WTC11 (cell line): Measurements from ENCODE around the gene CEP135. TPM values are rescaled to one million over a fixed set of nuclear protein-coding genes. Genes with fewer than 3 reads are reported as not detected.

ENCODE experiments used
- CBFB ChIP-seq: sonication (generic); formaldehyde crosslinking; IDR thresholded peaks from 2 replicates; pipeline ENCODE4 v1.8.1; 2022; ENCODE audit warnings: mild to moderate bottlenecking, low read depth, missing genetic modification reagents
- CREB1 ChIP-seq: sonication (generic); formaldehyde crosslinking; IDR thresholded peaks from 2 replicates; pipeline ENCODE4 v1.8.0; 2023; ENCODE audit warnings: mild to moderate bottlenecking, missing genetic modification reagents
- CREM ChIP-seq: sonication (generic); formaldehyde crosslinking; IDR thresholded peaks from 2 replicates; pipeline ENCODE4 v1.8.1; 2022; ENCODE audit warnings: mild to moderate bottlenecking, missing genetic modification reagents, moderate library complexity
- FOXP1 ChIP-seq: sonication (generic); formaldehyde crosslinking; IDR thresholded peaks from 2 replicates; pipeline ENCODE4 v1.8.0; 2022; ENCODE audit warnings: missing genetic modification reagents, mild to moderate bottlenecking, moderate library complexity, borderline replicate concordance
- HMGA2 ChIP-seq: fragments of 250-450 bp; sonication (Bioruptor Pico); IDR thresholded peaks from 2 replicates; pipeline ENCODE4 v1.4.0; 2021; ENCODE audit warnings: mild to moderate bottlenecking, moderate library complexity
- IRF2 ChIP-seq: sonication (generic); formaldehyde crosslinking; IDR thresholded peaks from 2 replicates; pipeline ENCODE4 v1.8.0; 2022; ENCODE audit warnings: low read depth, missing genetic modification reagents, borderline replicate concordance
- JUN ChIP-seq: sonication (generic); formaldehyde crosslinking; IDR thresholded peaks from 2 replicates; pipeline ENCODE4 v1.8.0; 2023; ENCODE audit warnings: mild to moderate bottlenecking, missing genetic modification reagents
- NFATC4 ChIP-seq: fragments of 250-450 bp; sonication (Bioruptor Pico); IDR thresholded peaks from 2 replicates; pipeline ENCODE4 v1.9.0; 2021; ENCODE audit warnings: mild to moderate bottlenecking
- PRRX2 ChIP-seq: fragments of 250-450 bp; sonication (Bioruptor Pico); IDR thresholded peaks from 2 replicates; pipeline ENCODE4 v1.8.0; 2021; ENCODE audit warnings: mild to moderate bottlenecking
- RORB ChIP-seq: fragments of 250-450 bp; sonication (Bioruptor Pico); IDR thresholded peaks from 2 replicates; pipeline ENCODE4 v1.9.0; 2021; ENCODE audit warnings: mild to moderate bottlenecking
- SMAD4 ChIP-seq: sonication (generic); formaldehyde crosslinking; IDR thresholded peaks from 2 replicates; pipeline ENCODE4 v1.8.0; 2022; ENCODE audit warnings: mild to moderate bottlenecking, missing genetic modification reagents
- TCF7 ChIP-seq: sonication (generic); formaldehyde crosslinking; IDR thresholded peaks from 2 replicates; pipeline ENCODE4 v1.8.0; 2022; ENCODE audit warnings: mild to moderate bottlenecking, low read depth, missing genetic modification reagents, moderate library complexity
- TEAD4 ChIP-seq: sonication (generic); formaldehyde crosslinking; IDR thresholded peaks from 2 replicates; pipeline ENCODE4 v1.8.0; 2022; ENCODE audit warnings: mild to moderate bottlenecking, missing genetic modification reagents
- ZNF219 ChIP-seq: sonication (generic); formaldehyde crosslinking; IDR thresholded peaks from 2 replicates; pipeline ENCODE4 v1.8.0; 2023; ENCODE audit warnings: missing genetic modification reagents, mild to moderate bottlenecking, borderline replicate concordance
- ZNF232 ChIP-seq: sonication (generic); formaldehyde crosslinking; IDR thresholded peaks from 2 replicates; pipeline ENCODE4 v1.8.0; 2022; ENCODE audit warnings: mild to moderate bottlenecking, missing genetic modification reagents
- ZNF396 ChIP-seq: fragments of 250-450 bp; sonication (Bioruptor Pico); IDR thresholded peaks from 2 replicates; pipeline ENCODE4 v1.8.0; 2021; ENCODE audit warnings: mild to moderate bottlenecking, moderate library complexity, borderline replicate concordance
- total RNA-seq: library from RNA; stranded (reverse); gene quantifications from 3 replicates; pipeline ENCODE4 v1.2.3, GENCODE V29; 2021
- TF ChIP-seq, protein P1 (sequence below): fragments of 250-450 bp; sonication (Bioruptor Pico); IDR thresholded peaks from 2 replicates; pipeline ENCODE4 v1.9.0; 2021; ENCODE audit warnings: mild to moderate bottlenecking
- TF ChIP-seq, protein P2 (sequence below): sonication (generic); formaldehyde crosslinking; IDR thresholded peaks from 2 replicates; pipeline ENCODE4 v1.8.1; 2022; ENCODE audit warnings: mild to moderate bottlenecking, missing genetic modification reagents, moderate library complexity, borderline replicate concordance
- TF ChIP-seq, protein P3 (sequence below): sonication (generic); formaldehyde crosslinking; conservative IDR thresholded peaks from 2 replicates; pipeline ENCODE4 v1.8.1; 2022; ENCODE audit warnings: mild to moderate bottlenecking, missing genetic modification reagents
- TF ChIP-seq, protein P4 (sequence below): fragments of 250-450 bp; sonication (Bioruptor Pico); IDR thresholded peaks from 2 replicates; pipeline ENCODE4 v2.1.2; 2022; ENCODE audit warnings: mild to moderate bottlenecking, moderate library complexity
- TF ChIP-seq, protein P5 (sequence below): sonication (generic); formaldehyde crosslinking; conservative IDR thresholded peaks from 2 replicates; pipeline ENCODE4 v1.8.1; 2023; ENCODE audit warnings: mild to moderate bottlenecking, low read depth, missing genetic modification reagents, moderate library complexity
- TF ChIP-seq, protein P6 (sequence below): fragments of 250-450 bp; sonication (Bioruptor Pico); conservative IDR thresholded peaks from 2 replicates; pipeline ENCODE4 v1.9.0; 2021; ENCODE audit warnings: mild to moderate bottlenecking
- TF ChIP-seq, protein P7 (sequence below): fragments of 250-450 bp; sonication (Bioruptor Pico); IDR thresholded peaks from 2 replicates; pipeline ENCODE4 v1.9.0; 2021; ENCODE audit warnings: mild to moderate bottlenecking
- TF ChIP-seq, protein P8 (sequence below): sonication (generic); formaldehyde crosslinking; IDR thresholded peaks from 2 replicates; pipeline ENCODE4 v1.8.0; 2023; ENCODE audit warnings: mild to moderate bottlenecking, missing genetic modification reagents

The CEP135 gene
- total RNA-seq, 1 experiment from 2014 or later, result 13.6 TPM

DNA sequence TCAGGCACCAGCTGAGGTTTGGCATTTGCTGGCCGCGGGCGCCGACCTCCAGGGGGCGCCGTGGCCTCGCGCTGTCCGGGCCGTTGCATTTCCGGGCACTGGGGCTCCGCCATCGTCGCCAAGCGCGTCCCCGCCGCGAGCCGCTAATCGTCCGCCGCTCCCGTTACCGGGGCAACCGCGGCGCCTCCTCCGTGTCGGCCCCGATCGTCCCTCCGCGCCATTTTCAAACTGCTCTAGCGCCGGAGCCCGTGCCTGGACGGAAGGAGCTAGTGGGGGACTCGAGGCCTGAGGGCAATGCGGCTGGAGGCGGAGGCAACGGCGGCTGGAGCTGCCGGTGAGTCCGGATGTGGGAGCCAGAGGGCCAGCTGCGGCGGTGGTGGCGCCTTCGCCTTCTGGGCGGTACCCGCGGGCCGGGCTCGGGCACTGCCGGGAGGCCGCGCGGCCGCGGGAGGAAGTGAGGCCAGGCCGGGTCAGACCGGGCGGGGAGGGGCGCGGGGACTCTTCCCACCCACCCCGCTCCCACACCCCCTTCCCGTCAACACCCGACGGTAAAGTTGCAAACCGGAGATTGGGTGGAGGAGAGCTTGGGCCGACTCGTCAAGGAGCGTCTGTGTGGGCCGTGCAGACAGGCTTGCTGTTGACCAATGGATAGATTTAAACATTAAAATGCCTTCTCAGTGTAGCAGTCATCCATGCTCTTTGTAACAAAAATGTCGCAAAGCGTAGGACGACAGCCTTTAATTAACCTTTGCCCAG lies at the start of gene CEP135 (continued):
- TF ChIP-seq, protein P1, sequence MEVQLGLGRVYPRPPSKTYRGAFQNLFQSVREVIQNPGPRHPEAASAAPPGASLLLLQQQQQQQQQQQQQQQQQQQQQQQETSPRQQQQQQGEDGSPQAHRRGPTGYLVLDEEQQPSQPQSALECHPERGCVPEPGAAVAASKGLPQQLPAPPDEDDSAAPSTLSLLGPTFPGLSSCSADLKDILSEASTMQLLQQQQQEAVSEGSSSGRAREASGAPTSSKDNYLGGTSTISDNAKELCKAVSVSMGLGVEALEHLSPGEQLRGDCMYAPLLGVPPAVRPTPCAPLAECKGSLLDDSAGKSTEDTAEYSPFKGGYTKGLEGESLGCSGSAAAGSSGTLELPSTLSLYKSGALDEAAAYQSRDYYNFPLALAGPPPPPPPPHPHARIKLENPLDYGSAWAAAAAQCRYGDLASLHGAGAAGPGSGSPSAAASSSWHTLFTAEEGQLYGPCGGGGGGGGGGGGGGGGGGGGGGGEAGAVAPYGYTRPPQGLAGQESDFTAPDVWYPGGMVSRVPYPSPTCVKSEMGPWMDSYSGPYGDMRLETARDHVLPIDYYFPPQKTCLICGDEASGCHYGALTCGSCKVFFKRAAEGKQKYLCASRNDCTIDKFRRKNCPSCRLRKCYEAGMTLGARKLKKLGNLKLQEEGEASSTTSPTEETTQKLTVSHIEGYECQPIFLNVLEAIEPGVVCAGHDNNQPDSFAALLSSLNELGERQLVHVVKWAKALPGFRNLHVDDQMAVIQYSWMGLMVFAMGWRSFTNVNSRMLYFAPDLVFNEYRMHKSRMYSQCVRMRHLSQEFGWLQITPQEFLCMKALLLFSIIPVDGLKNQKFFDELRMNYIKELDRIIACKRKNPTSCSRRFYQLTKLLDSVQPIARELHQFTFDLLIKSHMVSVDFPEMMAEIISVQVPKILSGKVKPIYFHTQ (CRISPR knock-in tag), result no peak
- TF ChIP-seq, protein P2, sequence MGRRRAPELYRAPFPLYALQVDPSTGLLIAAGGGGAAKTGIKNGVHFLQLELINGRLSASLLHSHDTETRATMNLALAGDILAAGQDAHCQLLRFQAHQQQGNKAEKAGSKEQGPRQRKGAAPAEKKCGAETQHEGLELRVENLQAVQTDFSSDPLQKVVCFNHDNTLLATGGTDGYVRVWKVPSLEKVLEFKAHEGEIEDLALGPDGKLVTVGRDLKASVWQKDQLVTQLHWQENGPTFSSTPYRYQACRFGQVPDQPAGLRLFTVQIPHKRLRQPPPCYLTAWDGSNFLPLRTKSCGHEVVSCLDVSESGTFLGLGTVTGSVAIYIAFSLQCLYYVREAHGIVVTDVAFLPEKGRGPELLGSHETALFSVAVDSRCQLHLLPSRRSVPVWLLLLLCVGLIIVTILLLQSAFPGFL, result no peak
- TF ChIP-seq ZNF219 (CRISPR knock-in tag) (peak; percentile 3; the same call in 1 of the 2 replicates), CBFB (peak; percentile 75; the same call in 1 of the 2 replicates), CREB1 (CRISPR knock-in tag) (0 out of 2 replicates have a peak, but pooled peaks have one; percentile 57), CREM (peak; percentile 67; the same call in 1 of the 2 replicates), ZNF232 (CRISPR knock-in tag) (no peak), JUN (0 out of 2 replicates have a peak, but pooled peaks have one; percentile 35), FOXP1 (peak; percentile 96), ZNF396 (CRISPR knock-in tag) (no peak), SMAD4 (CRISPR knock-in tag) (no peak), NFATC4 (CRISPR knock-in tag) (no peak), HMGA2 (CRISPR knock-in tag) (no peak), TEAD4 (no peak), TCF7 (CRISPR knock-in tag) (no peak), RORB (no peak), IRF2 (no peak), PRRX2 (CRISPR knock-in tag) (no peak)
- TF ChIP-seq, protein P3, sequence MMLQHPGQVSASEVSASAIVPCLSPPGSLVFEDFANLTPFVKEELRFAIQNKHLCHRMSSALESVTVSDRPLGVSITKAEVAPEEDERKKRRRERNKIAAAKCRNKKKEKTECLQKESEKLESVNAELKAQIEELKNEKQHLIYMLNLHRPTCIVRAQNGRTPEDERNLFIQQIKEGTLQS (CRISPR knock-in tag), result no peak
- TF ChIP-seq, protein P4, sequence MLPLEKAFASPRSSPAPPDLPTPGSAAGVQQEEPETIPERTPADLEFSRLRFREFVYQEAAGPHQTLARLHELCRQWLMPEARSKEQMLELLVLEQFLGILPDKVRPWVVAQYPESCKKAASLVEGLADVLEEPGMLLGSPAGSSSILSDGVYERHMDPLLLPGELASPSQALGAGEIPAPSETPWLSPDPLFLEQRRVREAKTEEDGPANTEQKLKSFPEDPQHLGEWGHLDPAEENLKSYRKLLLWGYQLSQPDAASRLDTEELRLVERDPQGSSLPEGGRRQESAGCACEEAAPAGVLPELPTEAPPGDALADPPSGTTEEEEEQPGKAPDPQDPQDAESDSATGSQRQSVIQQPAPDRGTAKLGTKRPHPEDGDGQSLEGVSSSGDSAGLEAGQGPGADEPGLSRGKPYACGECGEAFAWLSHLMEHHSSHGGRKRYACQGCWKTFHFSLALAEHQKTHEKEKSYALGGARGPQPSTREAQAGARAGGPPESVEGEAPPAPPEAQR, result no peak
- TF ChIP-seq, protein P5, sequence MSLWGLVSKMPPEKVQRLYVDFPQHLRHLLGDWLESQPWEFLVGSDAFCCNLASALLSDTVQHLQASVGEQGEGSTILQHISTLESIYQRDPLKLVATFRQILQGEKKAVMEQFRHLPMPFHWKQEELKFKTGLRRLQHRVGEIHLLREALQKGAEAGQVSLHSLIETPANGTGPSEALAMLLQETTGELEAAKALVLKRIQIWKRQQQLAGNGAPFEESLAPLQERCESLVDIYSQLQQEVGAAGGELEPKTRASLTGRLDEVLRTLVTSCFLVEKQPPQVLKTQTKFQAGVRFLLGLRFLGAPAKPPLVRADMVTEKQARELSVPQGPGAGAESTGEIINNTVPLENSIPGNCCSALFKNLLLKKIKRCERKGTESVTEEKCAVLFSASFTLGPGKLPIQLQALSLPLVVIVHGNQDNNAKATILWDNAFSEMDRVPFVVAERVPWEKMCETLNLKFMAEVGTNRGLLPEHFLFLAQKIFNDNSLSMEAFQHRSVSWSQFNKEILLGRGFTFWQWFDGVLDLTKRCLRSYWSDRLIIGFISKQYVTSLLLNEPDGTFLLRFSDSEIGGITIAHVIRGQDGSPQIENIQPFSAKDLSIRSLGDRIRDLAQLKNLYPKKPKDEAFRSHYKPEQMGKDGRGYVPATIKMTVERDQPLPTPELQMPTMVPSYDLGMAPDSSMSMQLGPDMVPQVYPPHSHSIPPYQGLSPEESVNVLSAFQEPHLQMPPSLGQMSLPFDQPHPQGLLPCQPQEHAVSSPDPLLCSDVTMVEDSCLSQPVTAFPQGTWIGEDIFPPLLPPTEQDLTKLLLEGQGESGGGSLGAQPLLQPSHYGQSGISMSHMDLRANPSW (CRISPR knock-in tag), result no peak
- TF ChIP-seq, protein P6, sequence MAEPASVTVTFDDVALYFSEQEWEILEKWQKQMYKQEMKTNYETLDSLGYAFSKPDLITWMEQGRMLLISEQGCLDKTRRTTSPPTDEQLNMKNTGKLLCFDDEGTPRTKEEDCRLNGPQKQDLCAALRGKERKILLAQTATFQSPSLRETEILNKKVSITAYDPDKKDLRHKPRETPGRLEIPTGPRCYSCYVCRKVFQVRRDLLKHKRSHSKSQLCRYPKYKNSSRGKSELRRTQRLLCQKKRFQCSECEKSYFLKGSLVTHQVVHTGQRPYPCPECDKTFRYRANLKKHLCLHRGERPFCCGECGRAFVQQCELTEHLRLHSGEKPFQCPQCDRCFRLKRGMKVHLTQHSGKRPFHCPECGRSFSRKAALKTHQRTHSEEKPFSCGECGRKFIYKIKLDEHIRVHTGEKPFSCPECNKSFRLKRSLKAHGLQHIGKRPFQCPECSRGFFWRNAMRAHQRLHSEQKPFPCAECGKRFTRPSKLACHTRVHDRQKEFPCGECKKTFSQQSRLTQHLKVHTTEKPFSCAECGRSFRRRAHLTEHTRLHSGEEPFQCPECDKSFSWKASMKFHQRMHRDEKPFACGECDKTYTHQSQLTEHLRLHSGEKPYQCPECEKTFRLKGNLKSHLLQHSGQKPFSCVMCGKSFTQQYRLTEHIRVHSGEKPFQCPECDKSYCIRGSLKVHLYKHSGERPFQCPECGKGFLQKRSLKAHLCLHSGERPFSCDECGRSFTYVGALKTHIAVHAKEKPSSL (CRISPR knock-in tag), result no peak
- TF ChIP-seq, protein P7, sequence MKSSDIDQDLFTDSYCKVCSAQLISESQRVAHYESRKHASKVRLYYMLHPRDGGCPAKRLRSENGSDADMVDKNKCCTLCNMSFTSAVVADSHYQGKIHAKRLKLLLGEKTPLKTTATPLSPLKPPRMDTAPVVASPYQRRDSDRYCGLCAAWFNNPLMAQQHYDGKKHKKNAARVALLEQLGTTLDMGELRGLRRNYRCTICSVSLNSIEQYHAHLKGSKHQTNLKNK (CRISPR knock-in tag), result no peak
- TF ChIP-seq, protein P8, sequence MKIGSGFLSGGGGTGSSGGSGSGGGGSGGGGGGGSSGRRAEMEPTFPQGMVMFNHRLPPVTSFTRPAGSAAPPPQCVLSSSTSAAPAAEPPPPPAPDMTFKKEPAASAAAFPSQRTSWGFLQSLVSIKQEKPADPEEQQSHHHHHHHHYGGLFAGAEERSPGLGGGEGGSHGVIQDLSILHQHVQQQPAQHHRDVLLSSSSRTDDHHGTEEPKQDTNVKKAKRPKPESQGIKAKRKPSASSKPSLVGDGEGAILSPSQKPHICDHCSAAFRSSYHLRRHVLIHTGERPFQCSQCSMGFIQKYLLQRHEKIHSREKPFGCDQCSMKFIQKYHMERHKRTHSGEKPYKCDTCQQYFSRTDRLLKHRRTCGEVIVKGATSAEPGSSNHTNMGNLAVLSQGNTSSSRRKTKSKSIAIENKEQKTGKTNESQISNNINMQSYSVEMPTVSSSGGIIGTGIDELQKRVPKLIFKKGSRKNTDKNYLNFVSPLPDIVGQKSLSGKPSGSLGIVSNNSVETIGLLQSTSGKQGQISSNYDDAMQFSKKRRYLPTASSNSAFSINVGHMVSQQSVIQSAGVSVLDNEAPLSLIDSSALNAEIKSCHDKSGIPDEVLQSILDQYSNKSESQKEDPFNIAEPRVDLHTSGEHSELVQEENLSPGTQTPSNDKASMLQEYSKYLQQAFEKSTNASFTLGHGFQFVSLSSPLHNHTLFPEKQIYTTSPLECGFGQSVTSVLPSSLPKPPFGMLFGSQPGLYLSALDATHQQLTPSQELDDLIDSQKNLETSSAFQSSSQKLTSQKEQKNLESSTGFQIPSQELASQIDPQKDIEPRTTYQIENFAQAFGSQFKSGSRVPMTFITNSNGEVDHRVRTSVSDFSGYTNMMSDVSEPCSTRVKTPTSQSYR (CRISPR knock-in tag), result no peak
